B cell (primary cell): ENCODE data around the gene TXNDC17. TPM values are rescaled to one million over a fixed set of nuclear protein-coding genes. Genes with fewer than 3 reads are reported as not detected.
"Not testable (repeated sequence)": the region's sequence is repeated elsewhere in the genome, so short reads cannot be mapped to it uniquely, and the experiment has no call there.

Source experiments
- ATAC-seq: fragments of 200-7000 bp; cut with Tn5 transposase; one replicate; pipeline ENCODE4 v1.10.0; 2021; ENCODE audit warnings: low read depth, mild to moderate bottlenecking, moderate number of reproducible peaks, moderate library complexity
- CTCF ChIA-PET: fragments of 350-600 bp; sonication (Branson Sonifier 250); formaldehyde crosslinking; loops from one replicate; lab custom pipeline; 2021; ENCODE audit warnings: antibody characterized with exemption, inconsistent platforms; lab: Charles Lee
- POLR2A ChIA-PET: fragments of 350-600 bp; sonication (Branson Sonifier 250); formaldehyde crosslinking; loops from one replicate; lab custom pipeline; 2021; ENCODE audit warnings: antibody characterized with exemption; lab: Charles Lee
- DNase-seq: peaks from one replicate; pipeline ENCODE4 v3.0.0; 2013
- H2AFZ ChIP-seq: 2 replicates; pipeline ENCODE4 v1.6.1; 2012; ENCODE audit warnings: mild to moderate bottlenecking, low read depth, low read length; ENCODE audit not compliant: insufficient read depth, poor library complexity, severe bottlenecking
- H3K27ac ChIP-seq, 2 donors: 1 replicate in 1 of 2; 2 replicates in 1 of 2; pipeline ENCODE4 v1.5.1; 2012 to 2013; ENCODE audit warnings: low read length in 2 of 2, mild to moderate bottlenecking in 2 of 2, moderate library complexity in 1 of 2
- H3K27me3 ChIP-seq, 4 experiments: fragments of 200-600 bp in 1 of 4; sonication (generic) in 1 of 4; replicated peaks in 1 of 4; 1 replicate in 2 of 4; 2 replicates in 2 of 4; pipeline versions ENCODE4 v1.6.1 to v1.7.0; 2013 to 2016; ENCODE audit warnings: low read length in 3 of 4, mild to moderate bottlenecking in 2 of 4, mixed read lengths in 1 of 4, moderate library complexity in 1 of 4; ENCODE audit not compliant: insufficient read depth in 4 of 4, control insufficient read depth in 3 of 4; ENCODE audit errors: control extremely low read depth in 1 of 4
- H3K36me3 ChIP-seq, 2 experiments: replicated peaks in 1 of 2; 1 replicate in 1 of 2; 2 replicates in 1 of 2; pipeline versions ENCODE4 v1.6.1 to v1.7.1; 2013; ENCODE audit warnings: low read length in 1 of 2; ENCODE audit not compliant: insufficient read depth in 2 of 2, control insufficient read depth in 1 of 2; ENCODE audit errors: control extremely low read depth in 1 of 2, extremely low read depth in 1 of 2
- H3K4me1 ChIP-seq, 2 donors: fragments of 200-600 bp in 1 of 2; sonication (generic) in 1 of 2; 1 replicate in 1 of 2; 2 replicates in 1 of 2; pipeline versions ENCODE4 v1.5.1 to v1.6.1; 2013 to 2017; ENCODE audit warnings: low read length in 2 of 2; ENCODE audit not compliant: control insufficient read depth in 2 of 2, insufficient read depth in 2 of 2
- H3K4me2 ChIP-seq: replicated peaks from 2 replicates; pipeline ENCODE3; 2012; ENCODE audit warnings: mild to moderate bottlenecking, low read depth, low read length; ENCODE audit not compliant: poor library complexity, severe bottlenecking
- H3K4me3 ChIP-seq, 5 experiments: fragments of 200-600 bp in 1 of 5; sonication (generic) in 1 of 5; 1 replicate in 3 of 5; 2 replicates in 2 of 5; pipeline versions ENCODE4 v1.5.1 to v1.7.0; 2011 to 2016; ENCODE audit warnings: low read length in 4 of 5, mild to moderate bottlenecking in 4 of 5, low read depth in 2 of 5, control low read depth in 1 of 5, moderate library complexity in 1 of 5; ENCODE audit not compliant: insufficient read depth in 1 of 5; ENCODE audit errors: control extremely low read depth in 1 of 5, extremely low read depth in 1 of 5
- H3K79me2 ChIP-seq: fragments of 200-600 bp; sonication (generic); one replicate; pipeline ENCODE4 v1.6.0; 2016; ENCODE audit warnings: low read length; ENCODE audit not compliant: control insufficient read depth, insufficient read depth
- H3K9ac ChIP-seq: fragments of 200-600 bp; sonication (generic); 2 replicates; pipeline ENCODE4 v1.6.1; 2017; ENCODE audit warnings: mild to moderate bottlenecking, low read length, moderate library complexity
- H3K9me3 ChIP-seq, 3 donors: one replicate each; pipeline versions ENCODE4 v1.6.1 to v1.7.1; 2013; ENCODE audit warnings: low read length in 2 of 3; ENCODE audit not compliant: control insufficient read depth in 2 of 3, insufficient read depth in 1 of 3; ENCODE audit errors: control extremely low read depth in 1 of 3
- H4K20me1 ChIP-seq: 2 replicates; pipeline ENCODE4 v1.6.0; 2012; ENCODE audit warnings: mild to moderate bottlenecking, low read length; ENCODE audit not compliant: insufficient read depth, control insufficient read depth, poor library complexity, severe bottlenecking
- H3K27ac Mint-ChIP-seq: one replicate; pipeline ENCODE4 v1.8.0; 2021; ENCODE audit warnings: mixed read lengths
- H3K27me3 Mint-ChIP-seq: one replicate; pipeline ENCODE4 v1.8.0; 2021; ENCODE audit warnings: mixed read lengths
- H3K4me1 Mint-ChIP-seq: one replicate; pipeline ENCODE4 v1.8.0; 2021; ENCODE audit warnings: mixed read lengths
- H3K4me3 Mint-ChIP-seq: one replicate; pipeline ENCODE4 v1.8.0; 2021; ENCODE audit warnings: mixed read lengths
- H3K9me3 Mint-ChIP-seq: one replicate; pipeline ENCODE4 v1.8.0; 2022; ENCODE audit warnings: mixed read lengths; ENCODE audit not compliant: insufficient read depth
- EZH2 ChIP-seq: IDR thresholded peaks from 2 replicates; pipeline ENCODE4 v1.6.1; 2012; ENCODE audit warnings: borderline replicate concordance, low read depth, mild to moderate bottlenecking, moderate library complexity, low read length; ENCODE audit not compliant: insufficient read depth, poor library complexity, severe bottlenecking
- WGBS: methylation state at CpG from one replicate; pipeline ENCODE4 v1.1.5; 2013; ENCODE audit warnings: missing lambda C conversion rate; ENCODE audit not compliant: insufficient coverage; 5-methylcytosine and 5-hydroxymethylcytosine counted together
- intact Hi-C: fragments of 100-400 bp; cut with micrococcal nuclease; formaldehyde crosslinking; loops from one replicate; pipeline ENCODE4 v1.10.0; 2022
- polyA plus RNA-seq: library from polyadenylated mRNA; depleted of rRNA; stranded (reverse); fragments of >200 nt; gene quantifications from 2 replicates; pipeline ENCODE4 v1.2.3, GENCODE V29; 2012
- small RNA-seq: library from RNA; depleted of rRNA; stranded (forward); fragments of <200 nt; gene quantifications from one replicate; pipeline ENCODE3, GENCODE V24; 2012; ENCODE audit warnings: low replicate concordance, low read depth; ENCODE audit not compliant: insufficient read length
- total RNA-seq, 2 donors: library from RNA; stranded (reverse); fragments of 120-200 nt in 1 of 2; gene quantifications; 1 replicate in 1 of 2; 2 replicates in 1 of 2; pipeline versions ENCODE4 v1.2.3 to v1.2.4, GENCODE V29; 2013 to 2022
- TF ChIP-seq, protein P1 (sequence below): fragments of 200-600 bp; IDR thresholded peaks from one replicate; pipeline ENCODE4 v1.8.0; 2022; ENCODE audit warnings: antibody characterized with exemption, mild to moderate bottlenecking

Gene TXNDC17
- total and polyA plus RNA-seq, 2 donors (not counting 1 experiment from before 2014, with no cell fraction given) = 19.5 to 33.7 TPM

DNA sequence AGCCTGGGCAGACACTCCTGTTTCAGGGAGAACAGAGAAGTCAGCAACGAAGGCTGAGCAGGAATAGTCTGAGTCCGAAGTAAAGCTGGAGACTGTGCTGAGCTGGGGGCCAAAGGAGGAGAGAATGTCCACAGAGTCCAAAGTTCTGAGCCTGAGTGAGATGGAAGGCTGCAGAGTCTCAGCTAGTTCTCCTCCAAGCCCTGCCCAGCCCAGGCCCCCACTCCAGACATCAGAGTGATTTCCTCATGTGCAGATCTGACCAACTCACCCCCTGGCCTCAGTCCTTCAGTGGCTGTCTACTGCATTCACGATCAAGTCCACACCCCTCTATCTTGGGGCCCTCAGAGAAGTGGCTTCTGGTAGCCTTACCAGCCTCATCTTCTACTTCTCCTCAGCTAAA is 50.7 kb downstream of the TXNDC17 start:
- H3K4me1 Mint-ChIP-seq = no peaks in the 10 kb centered on the region
- Histone ChIP-seq H3K4me2 (no peak overlapping the region), H3K27me3 (peaks cover 0 to 15% (median 0%) of the 10 kb centered on the region in 4 experiments), H3K79me2 (no peaks in the 10 kb centered on the region), H3K27ac (no peak overlapping the region), H2AFZ (no peak overlapping the region), H3K4me3 (no peak overlapping the region), H4K20me1 (no peaks in the 10 kb centered on the region), H3K4me1 (no peaks in the 10 kb centered on the region), H3K9ac (no peak overlapping the region), H3K36me3 (no peaks in the 10 kb centered on the region), H3K9me3 (no peaks in the 10 kb centered on the region)
- POLR2A ChIA-PET = no interaction called here
- ATAC-seq = no peak
- H3K27me3 Mint-ChIP-seq = peaks cover 53% of the 10 kb centered on the region
- TF ChIP-seq, protein P1, sequence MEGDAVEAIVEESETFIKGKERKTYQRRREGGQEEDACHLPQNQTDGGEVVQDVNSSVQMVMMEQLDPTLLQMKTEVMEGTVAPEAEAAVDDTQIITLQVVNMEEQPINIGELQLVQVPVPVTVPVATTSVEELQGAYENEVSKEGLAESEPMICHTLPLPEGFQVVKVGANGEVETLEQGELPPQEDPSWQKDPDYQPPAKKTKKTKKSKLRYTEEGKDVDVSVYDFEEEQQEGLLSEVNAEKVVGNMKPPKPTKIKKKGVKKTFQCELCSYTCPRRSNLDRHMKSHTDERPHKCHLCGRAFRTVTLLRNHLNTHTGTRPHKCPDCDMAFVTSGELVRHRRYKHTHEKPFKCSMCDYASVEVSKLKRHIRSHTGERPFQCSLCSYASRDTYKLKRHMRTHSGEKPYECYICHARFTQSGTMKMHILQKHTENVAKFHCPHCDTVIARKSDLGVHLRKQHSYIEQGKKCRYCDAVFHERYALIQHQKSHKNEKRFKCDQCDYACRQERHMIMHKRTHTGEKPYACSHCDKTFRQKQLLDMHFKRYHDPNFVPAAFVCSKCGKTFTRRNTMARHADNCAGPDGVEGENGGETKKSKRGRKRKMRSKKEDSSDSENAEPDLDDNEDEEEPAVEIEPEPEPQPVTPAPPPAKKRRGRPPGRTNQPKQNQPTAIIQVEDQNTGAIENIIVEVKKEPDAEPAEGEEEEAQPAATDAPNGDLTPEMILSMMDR = no peak
- TF ChIP-seq EZH2 = no peak
- H3K9me3 Mint-ChIP-seq = no peaks in the 10 kb centered on the region
- WGBS = 73% methylated on average over 1 of the region's 3 CpGs
- H3K27ac Mint-ChIP-seq = no peak overlapping the region
- intact Hi-C loops = no loop called here
- CTCF ChIA-PET = no interaction called here
- DNase-seq = no peak
- no peak overlapping the region for H3K4me3 Mint-ChIP-seq

DNA sequence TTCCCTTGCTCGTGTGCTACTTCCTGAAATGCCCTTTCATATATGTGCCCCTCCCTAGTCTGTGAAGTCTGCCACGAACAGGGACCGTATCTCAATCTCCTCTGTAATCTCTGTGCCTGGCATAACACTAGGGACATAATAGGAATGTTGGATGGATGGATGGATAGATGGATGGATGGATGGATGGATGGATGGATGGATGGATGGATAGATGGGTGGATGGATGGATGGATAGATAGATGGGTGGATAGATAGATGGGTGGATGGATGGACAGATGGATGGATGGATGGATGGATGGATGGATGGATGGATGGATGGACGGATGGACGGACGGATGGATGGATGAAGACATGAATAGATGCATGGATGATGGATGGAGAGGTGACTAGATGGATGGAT is 51.1 kb downstream of the TXNDC17 start:
- H3K4me3 ChIP-seq, H3K9ac ChIP-seq, H2AFZ ChIP-seq, H3K9me3 ChIP-seq, H3K27ac ChIP-seq, ATAC-seq, POLR2A ChIA-PET, H3K4me1 Mint-ChIP-seq, H3K36me3 ChIP-seq, H3K4me3 Mint-ChIP-seq, H3K79me2 ChIP-seq, H4K20me1 ChIP-seq, H3K4me1 ChIP-seq, DNase-seq, intact Hi-C loops, H3K4me2 ChIP-seq, CTCF ChIA-PET, H3K27ac Mint-ChIP-seq, H3K9me3 Mint-ChIP-seq: not testable (repeated sequence)
- H3K27me3 Mint-ChIP-seq = peaks cover 55% of the 10 kb centered on the region
- WGBS = 20% methylated on average over 2 of the region's 6 CpGs
- H3K27me3 ChIP-seq = peaks cover 0 to 15% (median 0%) of the 10 kb centered on the region in 4 experiments

Small RNAs within 50 kb of the gene (small RNA-seq; reads per million reads assigned to genes)
- gene MIR4520-1 (not detected), gene RNA5SP435 (not detected)

Other genes with a start within 250 kb of the TXNDC17 start
- gene AIPL1, start 205.9 kb upstream of the TXNDC17 start, total RNA-seq = not detected in 2 replicates
- not detected in 2 replicates for gene AIPL1, start 205.9 kb upstream of the TXNDC17 start, polyA plus RNA-seq
- gene PIMREG, start 196.6 kb upstream of the TXNDC17 start, total RNA-seq = not detected in 2 replicates
- 0.21 and 0.33 TPM in 2 replicates for gene PIMREG, start 196.6 kb upstream of the TXNDC17 start, polyA plus RNA-seq
- gene PITPNM3, start 84.5 kb upstream of the TXNDC17 start, total RNA-seq = 0.49 and 0.51 TPM in 2 replicates
- gene PITPNM3, start 84.5 kb upstream of the TXNDC17 start, polyA plus RNA-seq = 0.25 and 0.31 TPM in 2 replicates
- 28.7 and 29.1 TPM in 2 replicates for gene KIAA0753, start 349 bp upstream of the TXNDC17 start, total RNA-seq
- 5.9 and 6.3 TPM in 2 replicates for gene KIAA0753, start 349 bp upstream of the TXNDC17 start, polyA plus RNA-seq
- gene MED31, start 10.5 kb downstream of the TXNDC17 start, total RNA-seq = 24.7 and 25.5 TPM in 2 replicates
- 9.2 and 11.3 TPM in 2 replicates for gene MED31, start 10.5 kb downstream of the TXNDC17 start, polyA plus RNA-seq
- gene C17orf100, start 10.7 kb downstream of the TXNDC17 start, total RNA-seq = 7.7 and 11.6 TPM in 2 replicates
- 1.4 and 3.7 TPM in 2 replicates for gene C17orf100, start 10.7 kb downstream of the TXNDC17 start, polyA plus RNA-seq
- gene SLC13A5, start 72.3 kb downstream of the TXNDC17 start, total RNA-seq = not detected in 2 replicates
- gene SLC13A5, start 72.3 kb downstream of the TXNDC17 start, polyA plus RNA-seq = not detected in 2 replicates
- gene XAF1, start 115.0 kb downstream of the TXNDC17 start, total RNA-seq = 116 and 127 TPM in 2 replicates
- 44.8 and 64.3 TPM in 2 replicates for gene XAF1, start 115.0 kb downstream of the TXNDC17 start, polyA plus RNA-seq
- 0.70 TPM in 1 of 2 replicates, not detected in the other for gene FBXO39, start 135.2 kb downstream of the TXNDC17 start, total RNA-seq
- gene FBXO39, start 135.2 kb downstream of the TXNDC17 start, polyA plus RNA-seq = 0.12 and 0.13 TPM in 2 replicates
- not detected in 2 replicates for gene TEKT1, start 190.7 kb downstream of the TXNDC17 start, total RNA-seq
- gene TEKT1, start 190.7 kb downstream of the TXNDC17 start, polyA plus RNA-seq = not detected in 2 replicates